Muscle of leg (tissue), 11 donors: ENCODE measurements around the gene MAPKAPK5. TPM values are rescaled to one million over a fixed set of nuclear protein-coding genes. Genes with fewer than 3 reads are reported as not detected.

Experiments
- DNase-seq: peaks from one replicate; pipeline ENCODE4 v3.0.0; 2013
- H3K27ac ChIP-seq: one replicate; pipeline ENCODE4 v1.5.1; 2013; ENCODE audit warnings: mild to moderate bottlenecking, low read length, control low read depth
- H3K27me3 ChIP-seq: one replicate; pipeline ENCODE4 v1.6.1; 2013; ENCODE audit warnings: low read length; ENCODE audit not compliant: control insufficient read depth, insufficient read depth
- H3K36me3 ChIP-seq: one replicate; pipeline ENCODE4 v1.6.1; 2013; ENCODE audit warnings: low read length; ENCODE audit not compliant: control insufficient read depth, insufficient read depth
- H3K4me1 ChIP-seq: one replicate; pipeline ENCODE4 v1.6.1; 2013; ENCODE audit warnings: low read length; ENCODE audit not compliant: control insufficient read depth, insufficient read depth
- H3K4me3 ChIP-seq: one replicate; pipeline ENCODE4 v1.5.1; 2013; ENCODE audit warnings: low read length, control low read depth
- H3K9me3 ChIP-seq: replicated peaks from 2 replicates; pipeline ENCODE4 v1.6.1; 2013; ENCODE audit warnings: low read depth, low read length; ENCODE audit not compliant: control insufficient read depth
- whole genome bisulfite sequencing: methylation state at CpG from one replicate; pipeline ENCODE4 v1.1.5; 2013; ENCODE audit warnings: missing lambda C conversion rate; ENCODE audit not compliant: insufficient coverage; 5-methylcytosine and 5-hydroxymethylcytosine counted together
- polyA plus RNA-seq, 8 donors: library from polyadenylated mRNA; unstranded; fragments of 120-200 nt; gene quantifications; one replicate each; pipeline versions ENCODE4 v1.2.1 to v1.2.3, GENCODE V29; 2013; ENCODE audit warnings: inconsistent platforms in 1 of 8, low replicate concordance in 1 of 8; ENCODE audit not compliant: insufficient read length in 8 of 8, insufficient read depth in 1 of 8
- total RNA-seq: library from RNA; stranded (reverse); fragments of 120-200 nt; gene quantifications from one replicate; pipeline ENCODE4 v1.2.4, GENCODE V29; 2013

The MAPKAPK5 gene
- total and polyA plus RNA-seq, 9 donors: 28.1 to 35.3 (median 30.0) TPM

GRCh38 chr12:111870706-111871105, 28.7 kb downstream of the MAPKAPK5 start:
- no peak overlapping the region for H3K4me3 ChIP-seq
- H3K36me3 ChIP-seq: peaks cover 40% of the 10 kb centered on the region

GRCh38 chr12:111873113-111873512, 31.1 kb downstream of the MAPKAPK5 start:
- H3K36me3 ChIP-seq: peaks cover 35% of the 10 kb centered on the region
- no peaks in the 10 kb centered on the region for H3K27me3 ChIP-seq
- WGBS: 97% methylated on average over 5 of the region's 7 CpGs
- H3K4me3 ChIP-seq: no peak overlapping the region
- H3K27ac ChIP-seq: no peak overlapping the region
- H3K4me1 ChIP-seq: no peaks in the 10 kb centered on the region
- H3K9me3 ChIP-seq: no peaks in the 10 kb centered on the region
- no peak for DNase-seq

More at GRCh38 chr12:111870706-111871105, 28.7 kb downstream of the MAPKAPK5 start:
- H3K27ac ChIP-seq: no peak overlapping the region
- no peaks in the 10 kb centered on the region for H3K9me3 ChIP-seq
- H3K27me3 ChIP-seq: no peaks in the 10 kb centered on the region
- no peaks in the 10 kb centered on the region for H3K4me1 ChIP-seq
- DNase-seq: no peak
- 80% methylated on average over 1 of the region's 2 CpGs for WGBS

- Histone ChIP-seq H3K27ac (no peak overlapping the region), H3K4me3 (no peak overlapping the region), H3K9me3 (no peaks in the 10 kb centered on the region), H3K4me1 (no peaks in the 10 kb centered on the region), H3K27me3 (no peaks in the 10 kb centered on the region), H3K36me3 (peaks cover 71% of the 10 kb centered on the region)
- no CpG with 5 or more reads among the region's 1 CpG for WGBS
- no peak for DNase-seq
These were observed 39.7 kb downstream of the MAPKAPK5 start for GRCh38 chr12:111881716-111882115.

GRCh38 chr12:111886662-111887545, 44.9 kb downstream of the MAPKAPK5 start:
- Histone ChIP-seq H3K4me3 (no peak overlapping the region), H3K9me3 (no peaks in the 10 kb centered on the region), H3K27ac (no peak overlapping the region), H3K36me3 (peaks cover 94% of the 10 kb centered on the region), H3K4me1 (no peaks in the 10 kb centered on the region), H3K27me3 (no peaks in the 10 kb centered on the region)
- peak; percentile 17 for DNase-seq
- 91% methylated on average over 6 of the region's 7 CpGs for WGBS

- DNase-seq: peak; percentile 39
- H3K36me3 ChIP-seq: peaks cover 88% of the 10 kb centered on the region
- no peaks in the 10 kb centered on the region for H3K9me3 ChIP-seq
- H3K27me3 ChIP-seq: no peaks in the 10 kb centered on the region
- H3K4me3 ChIP-seq: no peak overlapping the region
- no peak overlapping the region for H3K27ac ChIP-seq
- WGBS: 90% methylated on average over 5 of the region's 11 CpGs
- H3K4me1 ChIP-seq: no peaks in the 10 kb centered on the region
These were observed 46.1 kb downstream of the MAPKAPK5 start for GRCh38 chr12:111887926-111888745.

GRCh38 chr12:111893287-111893686, 51.3 kb downstream of the MAPKAPK5 start:
- Histone ChIP-seq H3K4me1 (no peaks in the 10 kb centered on the region), H3K4me3 (no peak overlapping the region), H3K36me3 (peaks cover 55% of the 10 kb centered on the region), H3K27me3 (no peaks in the 10 kb centered on the region), H3K27ac (no peak overlapping the region), H3K9me3 (no peaks in the 10 kb centered on the region)
- DNase-seq: no peak
- no CpG with 5 or more reads among the region's 2 CpGs for WGBS

GRCh38 chr12:111894556-111894955, 52.5 kb downstream of the MAPKAPK5 start:
- Histone ChIP-seq H3K36me3 (peaks cover 48% of the 10 kb centered on the region), H3K9me3 (no peaks in the 10 kb centered on the region), H3K4me1 (no peaks in the 10 kb centered on the region), H3K4me3 (no peak overlapping the region), H3K27ac (no peak overlapping the region), H3K27me3 (no peaks in the 10 kb centered on the region)
- WGBS: no CpG with 5 or more reads among the region's 5 CpGs
- DNase-seq: no peak

GRCh38 chr12:111901182-111901581, 59.2 kb downstream of the MAPKAPK5 start:
- 68% methylated on average over 2 of the region's 4 CpGs for WGBS

GRCh38 chr12:111904446-111904975, 62.5 kb downstream of the MAPKAPK5 start:
- Histone ChIP-seq H3K27me3 (no peaks in the 10 kb centered on the region), H3K4me1 (no peaks in the 10 kb centered on the region), H3K27ac (no peak overlapping the region), H3K4me3 (no peak overlapping the region), H3K9me3 (peaks cover 9% of the 10 kb centered on the region), H3K36me3 (peaks cover 22% of the 10 kb centered on the region)
- DNase-seq: no peak

More at GRCh38 chr12:111901182-111901581, 59.2 kb downstream of the MAPKAPK5 start:
- no peaks in the 10 kb centered on the region for H3K4me1 ChIP-seq
- no peak for DNase-seq
- H3K36me3 ChIP-seq: peaks cover 28% of the 10 kb centered on the region
- no peaks in the 10 kb centered on the region for H3K27me3 ChIP-seq
- H3K27ac ChIP-seq: no peak overlapping the region
- H3K9me3 ChIP-seq: no peaks in the 10 kb centered on the region
- H3K4me3 ChIP-seq: no peak overlapping the region

- H3K9me3 ChIP-seq: peaks cover 10% of the 10 kb centered on the region
- no peak overlapping the region for H3K4me3 ChIP-seq
- no peaks in the 10 kb centered on the region for H3K4me1 ChIP-seq
- WGBS: 87% methylated on average over 3 of the region's 3 CpGs
- no peaks in the 10 kb centered on the region for H3K27me3 ChIP-seq
- H3K36me3 ChIP-seq: peaks cover 16% of the 10 kb centered on the region
- no peak for DNase-seq
- no peak overlapping the region for H3K27ac ChIP-seq
These were observed 63.5 kb downstream of the MAPKAPK5 start for GRCh38 chr12:111905502-111905901.
